ENCODE data around the gene SNX10.
"Not testable (repeated sequence)": the region's sequence is repeated elsewhere in the genome, so short reads cannot be mapped to it uniquely, and the experiment has no call there.

The SNX10 gene

DNA sequence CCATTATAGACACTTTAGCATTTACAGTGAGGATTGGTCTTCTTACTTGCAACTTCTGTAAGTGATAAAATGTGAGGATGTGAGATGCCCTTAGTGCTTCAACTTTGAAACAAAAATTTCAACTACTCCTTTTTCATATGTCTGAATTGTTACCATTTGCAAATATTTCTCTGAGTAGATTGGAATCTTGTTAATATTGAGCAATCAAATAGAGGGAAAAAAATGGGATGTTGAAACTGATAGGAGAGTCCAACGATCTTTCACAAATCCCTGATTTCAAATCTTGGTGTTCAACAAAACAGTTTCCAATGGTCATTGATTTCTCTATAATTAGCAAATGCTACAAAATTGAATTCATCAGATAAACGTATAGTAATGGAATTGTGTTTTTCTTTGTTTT lies 5.5 kb upstream of the SNX10 start:
- TF ChIP-seq POLR2A (IDR thresholded peaks at IDR 0.05; ENCODE audit: low read depth, low read length) = no peak
- FAIRE-seq = no peak

GRCh38 chr7:26288126-26288525 lies 3.5 kb upstream of the SNX10 start:
- not testable (repeated sequence) for DNase-seq (ENCODE audit: insufficient read length, low spot score); FAIRE-seq

More for the DNA sequence above, 5.5 kb upstream of the SNX10 start:
- no peak for DNase-seq (ENCODE audit: insufficient read length, low spot score)

- FAIRE-seq (no peak), DNase-seq (ENCODE audit: insufficient read length, low spot score) (no peak)
- TF ChIP-seq POLR2A (IDR thresholded peaks at IDR 0.05; ENCODE audit: low read depth, low read length) = no peak
Measured at GRCh38 chr7:26291251-26291650, 411 bp upstream of the SNX10 start.

GRCh38 chr7:26292768-26293560 lies 1.3 kb downstream of the SNX10 start:
- DNase-seq (ENCODE audit: insufficient read length, low spot score) = no peak
- TF ChIP-seq POLR2A (IDR thresholded peaks at IDR 0.05; ENCODE audit: low read depth, low read length) = no peak
- FAIRE-seq = no peak

DNA sequence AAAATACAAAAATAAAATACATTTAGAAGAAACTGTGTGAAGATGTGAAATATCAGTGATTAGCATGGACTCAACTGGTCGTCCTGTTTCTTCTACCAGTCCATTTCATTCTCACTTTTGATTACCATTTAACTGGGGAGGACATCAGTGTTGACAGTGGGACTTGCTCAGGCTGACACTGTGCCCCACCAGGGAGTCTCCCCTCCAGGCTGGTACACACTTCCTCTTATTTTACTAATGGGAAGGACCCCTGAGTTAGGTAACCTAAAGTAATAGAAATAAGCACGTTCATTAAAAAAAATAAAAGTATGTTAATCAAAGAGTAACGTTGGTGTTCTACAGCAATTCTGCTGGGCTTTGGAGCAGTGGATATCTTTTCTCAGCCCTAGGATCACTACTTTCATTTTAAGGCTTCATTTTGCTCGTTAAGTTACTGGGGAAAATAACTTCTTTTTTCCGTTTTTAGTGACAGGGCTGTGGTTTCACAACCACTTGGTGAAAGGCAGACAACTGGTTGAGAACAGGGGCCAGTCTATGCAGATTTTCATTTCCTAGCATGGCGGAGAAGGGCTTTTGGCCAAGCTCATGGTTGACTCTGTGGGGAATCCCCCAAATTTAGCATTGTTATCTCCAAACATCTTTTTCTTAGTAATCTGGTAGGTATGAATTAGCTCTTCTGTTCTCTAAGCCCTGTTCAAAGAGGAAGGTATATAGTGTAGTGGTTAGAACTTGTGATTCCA lies 2.1 kb downstream of the SNX10 start:
- no peak for FAIRE-seq

DNA sequence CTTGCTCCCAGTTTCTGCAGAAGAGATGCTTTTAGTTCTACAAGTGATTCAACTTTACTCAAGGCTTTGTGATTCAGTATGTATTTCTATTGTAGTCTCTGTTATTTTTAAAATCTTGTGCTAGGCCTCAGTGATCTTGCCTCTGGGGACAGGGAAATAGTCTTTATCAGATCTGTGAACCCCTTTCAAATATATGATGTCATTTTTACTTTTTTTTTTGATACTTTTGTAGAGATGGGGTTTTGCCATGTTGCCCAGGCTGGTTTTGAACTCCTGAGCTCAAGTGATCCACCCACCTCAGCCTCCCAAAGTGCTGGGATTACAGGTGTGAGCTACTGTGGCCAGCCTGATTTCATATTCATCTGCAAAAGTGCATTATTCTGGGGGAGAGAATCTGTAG lies 3.4 kb downstream of the SNX10 start:
- no peak for FAIRE-seq
- TF ChIP-seq POLR2A (IDR thresholded peaks at IDR 0.05; ENCODE audit: low read depth, low read length) = no peak
- no peak for DNase-seq (ENCODE audit: insufficient read length, low spot score)

More for the DNA sequence above, 2.1 kb downstream of the SNX10 start:
- no peak for DNase-seq (ENCODE audit: insufficient read length, low spot score)
- no peak for TF ChIP-seq POLR2A (IDR thresholded peaks at IDR 0.05; ENCODE audit: low read depth, low read length)

DNA sequence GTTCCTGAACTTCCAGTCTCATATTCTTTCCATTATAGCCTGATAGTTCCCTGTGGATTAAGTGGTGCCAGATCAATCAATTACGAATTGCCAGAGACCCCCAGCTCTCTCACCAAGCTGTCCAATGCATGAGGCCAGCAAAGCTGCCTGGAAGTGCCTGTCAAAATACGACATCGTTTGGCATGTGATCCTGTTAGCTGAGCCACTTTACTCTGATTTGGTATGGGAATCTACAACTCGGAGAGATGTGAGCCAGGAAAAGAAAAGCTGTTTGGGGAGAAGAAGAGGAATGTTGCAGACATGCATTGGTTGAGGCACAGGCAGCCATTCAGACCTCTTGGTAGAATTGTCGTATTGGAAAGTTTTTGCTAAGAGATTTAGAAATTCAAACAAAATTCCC lies 3.9 kb downstream of the SNX10 start:
- no peak for TF ChIP-seq POLR2A (IDR thresholded peaks at IDR 0.05; ENCODE audit: low read depth, low read length)
- FAIRE-seq (no peak), DNase-seq (ENCODE audit: insufficient read length, low spot score) (no peak)

DNA sequence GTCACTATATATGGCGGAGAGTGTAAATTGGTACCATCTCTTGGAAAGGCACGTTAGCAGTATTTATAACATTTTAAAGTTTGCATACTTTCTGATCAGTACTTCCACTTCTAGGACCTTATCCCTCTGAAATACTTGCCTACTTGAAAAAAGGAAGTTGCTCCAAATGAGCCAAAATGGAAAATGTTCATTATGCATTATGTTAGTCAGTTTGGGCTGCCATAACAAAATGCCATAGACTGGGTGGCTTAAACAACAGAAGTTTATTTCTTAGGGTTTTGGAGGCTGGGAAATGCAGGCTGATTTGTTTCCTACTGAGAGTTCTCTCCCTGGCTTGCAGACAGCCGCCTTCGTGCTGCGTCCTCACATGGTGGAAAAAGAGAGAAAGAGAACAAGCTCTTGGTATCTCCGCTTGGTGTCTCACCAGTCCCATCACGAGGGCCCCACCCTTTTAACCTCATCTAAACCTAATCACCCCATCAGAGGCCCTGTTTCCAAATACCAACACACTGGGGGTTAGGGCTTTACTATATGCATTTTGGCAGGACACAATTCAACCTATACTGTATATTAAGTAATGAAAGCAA lies 6.9 kb downstream of the SNX10 start:
- no peak for TF ChIP-seq POLR2A (IDR thresholded peaks at IDR 0.05; ENCODE audit: low read depth, low read length)
- DNase-seq (ENCODE audit: insufficient read length, low spot score) (no peak), FAIRE-seq (no peak)

DNA sequence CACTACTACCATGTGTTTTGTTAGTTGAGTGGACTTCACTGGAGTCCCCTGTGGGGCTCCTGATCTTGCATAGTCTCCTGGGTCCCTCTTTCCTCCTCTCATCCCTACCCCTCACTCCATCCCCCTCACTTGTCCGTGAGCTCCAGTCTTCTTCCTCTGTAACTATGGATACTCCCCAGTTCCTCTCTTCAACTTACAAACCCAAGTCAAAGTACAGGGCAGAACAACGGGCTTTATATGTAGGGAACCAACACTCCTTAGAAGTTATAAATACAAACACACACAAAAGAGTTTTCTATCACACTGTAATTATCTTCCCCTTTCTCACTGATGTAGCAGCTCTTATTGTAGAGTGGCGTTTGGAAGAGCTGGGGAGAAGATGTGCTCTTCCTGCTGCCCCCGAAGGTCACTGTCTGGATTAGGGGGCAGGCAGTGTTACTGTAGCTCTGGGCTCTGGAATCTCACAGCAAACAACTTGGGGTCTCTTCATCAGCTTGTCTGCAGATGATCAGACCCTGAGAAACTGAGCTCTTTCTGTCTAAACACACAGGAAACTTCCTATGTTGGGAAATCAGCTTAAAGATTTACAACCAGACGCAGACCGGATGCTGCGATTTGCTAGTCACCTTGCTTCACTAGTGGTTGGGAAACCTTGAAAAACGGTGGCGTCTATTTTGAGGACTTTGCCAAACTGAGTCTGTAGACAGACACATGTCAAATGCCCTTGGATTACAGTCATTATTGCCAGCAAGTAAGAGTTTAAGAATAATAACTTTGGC lies 13.6 kb downstream of the SNX10 start:
- TF ChIP-seq POLR2A (IDR thresholded peaks at IDR 0.05; ENCODE audit: low read depth, low read length) = no peak
- DNase-seq (ENCODE audit: insufficient read length, low spot score) (no peak), FAIRE-seq (no peak)

DNA sequence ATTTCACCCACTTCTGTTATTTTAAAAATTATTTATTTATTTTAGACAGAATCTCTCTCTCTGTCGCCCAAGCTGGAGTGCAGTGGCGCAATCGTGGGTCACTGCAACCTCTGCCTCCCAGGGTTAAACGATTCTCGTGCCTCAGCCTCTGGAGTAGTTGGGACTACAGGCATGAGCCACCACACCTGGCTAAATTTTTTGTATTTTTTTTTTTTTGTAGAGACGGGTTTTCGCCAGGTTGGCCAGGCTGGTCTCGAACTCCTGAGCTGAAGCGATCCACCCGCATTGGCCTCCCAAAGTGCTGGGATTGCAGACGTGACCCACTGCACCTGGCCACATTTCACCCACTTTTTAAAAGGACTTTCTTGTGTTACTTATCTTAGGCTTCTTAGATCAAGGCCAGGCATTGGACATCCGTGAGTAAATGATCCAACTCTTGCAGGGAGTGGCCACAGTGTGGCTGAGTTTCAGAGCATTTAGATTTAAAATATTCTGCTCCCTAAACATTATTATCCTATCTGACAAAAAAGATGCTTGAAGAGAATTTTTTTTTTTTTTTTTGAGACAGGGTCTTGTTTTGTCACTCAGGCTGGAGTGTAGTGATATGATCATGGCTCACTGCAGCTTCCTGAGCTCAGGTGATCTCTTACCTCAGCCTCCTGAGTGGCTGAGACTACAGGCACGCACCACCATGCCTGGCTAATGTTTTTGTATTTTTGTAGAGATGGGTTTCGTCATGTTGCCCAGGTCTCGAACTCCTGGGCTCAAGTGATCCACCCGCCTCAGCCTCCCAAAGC lies 14.4 kb downstream of the SNX10 start:
- no peak for TF ChIP-seq POLR2A (IDR thresholded peaks at IDR 0.05; ENCODE audit: low read depth, low read length)
- FAIRE-seq = no peak
- no peak for DNase-seq (ENCODE audit: insufficient read length, low spot score)

GRCh38 chr7:26306790-26307189 lies 15.1 kb downstream of the SNX10 start:
- FAIRE-seq (no peak), DNase-seq (ENCODE audit: insufficient read length, low spot score) (no peak)
- TF ChIP-seq POLR2A (IDR thresholded peaks at IDR 0.05; ENCODE audit: low read depth, low read length) = no peak

DNA sequence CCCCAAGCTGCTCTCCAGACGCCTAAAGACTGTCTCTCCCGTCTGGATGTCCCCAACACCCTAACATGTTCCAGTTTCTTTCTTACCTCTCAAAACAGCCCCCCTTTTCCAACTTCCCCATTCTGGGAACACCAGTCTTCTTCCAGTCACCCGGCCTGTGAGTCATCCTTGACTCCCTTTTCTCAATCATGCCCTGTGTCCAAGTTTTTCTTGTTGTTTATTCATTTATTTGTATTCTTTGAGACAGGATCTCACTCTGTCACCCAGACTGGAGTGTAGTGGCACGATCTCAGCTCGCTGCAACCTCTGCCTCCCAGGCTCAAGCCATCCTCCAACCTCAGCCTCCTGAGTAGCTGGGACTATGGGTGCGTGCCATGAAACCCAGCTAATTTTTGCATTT lies 15.6 kb downstream of the SNX10 start:
- DNase-seq (ENCODE audit: insufficient read length, low spot score) = peak; percentile 76
- no peak for TF ChIP-seq POLR2A (IDR thresholded peaks at IDR 0.05; ENCODE audit: low read depth, low read length)
- FAIRE-seq = peak; percentile 20

DNA sequence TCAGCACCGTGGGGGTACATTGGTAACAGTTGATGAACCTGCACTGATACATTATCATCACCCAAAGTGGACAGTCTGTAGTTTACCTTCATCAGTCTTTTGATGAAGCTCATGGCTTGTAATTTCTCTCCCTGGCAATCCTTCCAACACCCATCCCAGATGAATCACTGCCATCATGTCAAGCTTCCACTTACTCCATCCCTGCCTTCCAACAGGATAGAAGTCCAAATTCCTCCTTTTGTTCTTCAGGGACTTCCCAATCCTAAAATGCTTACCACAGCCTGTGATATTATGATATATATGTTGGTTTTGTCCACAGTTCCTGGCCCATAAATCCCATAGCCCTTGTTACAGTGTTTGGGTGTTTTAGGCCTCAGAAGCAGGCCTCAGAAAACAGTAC lies 16.1 kb downstream of the SNX10 start:
- FAIRE-seq (no peak), DNase-seq (ENCODE audit: insufficient read length, low spot score) (no peak)
- TF ChIP-seq POLR2A (IDR thresholded peaks at IDR 0.05; ENCODE audit: low read depth, low read length) = no peak

All from H54 (cell line).